Inflammatory macrophage treated with lipopolysaccharide for 1 hour (primary cell): ENCODE results near the gene COX19.
"Not testable (repeated sequence)": the region's sequence is repeated elsewhere in the genome, so short reads cannot be mapped to it uniquely, and the experiment has no call there.

Experiments
- DNase-seq, 2 donors: peaks; one replicate each; pipeline ENCODE4 v3.0.0-alpha.2; 2020 to 2022

Gene COX19

GRCh38 chr7:976901-977325, 1.6 kb upstream of the COX19 start:
- DNase-seq = no peak

DNA sequence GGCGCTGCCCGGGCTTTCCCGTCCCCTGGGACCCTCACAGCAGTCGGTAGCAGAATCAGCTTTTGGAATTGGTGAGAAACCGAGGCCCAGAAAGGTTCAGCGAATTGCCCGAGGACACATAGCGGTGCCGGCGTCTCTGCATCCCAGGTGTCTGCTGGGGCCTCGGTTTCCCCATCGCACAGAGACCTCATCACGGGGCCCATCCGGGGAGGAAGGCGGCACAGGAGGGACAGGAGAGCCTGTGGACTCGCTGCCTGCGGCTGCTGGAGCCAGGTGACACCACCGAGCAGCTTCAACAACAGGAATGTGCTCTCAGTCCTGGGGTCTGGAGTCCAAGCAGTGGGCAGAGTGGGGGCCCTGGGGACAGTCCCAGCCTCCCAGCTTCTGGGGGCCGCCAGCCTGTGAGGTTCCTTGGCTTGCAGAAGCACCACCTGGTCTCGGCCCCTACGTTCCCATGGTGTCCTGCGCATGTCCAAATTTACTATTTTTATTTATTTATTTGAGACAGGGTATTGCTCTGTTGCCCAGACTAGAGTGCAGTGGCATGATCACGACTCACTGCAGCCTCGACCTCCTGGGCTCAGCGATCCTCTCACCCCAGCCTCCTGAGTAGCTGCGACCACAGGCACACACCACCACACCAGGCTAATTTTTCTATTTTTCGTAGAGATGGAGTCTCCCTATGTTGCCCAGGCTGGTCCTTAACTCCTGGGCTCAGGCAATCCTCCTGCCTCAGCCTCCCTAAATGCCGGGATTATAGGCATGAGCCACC, 539 bp upstream of the COX19 start:
- no peak for DNase-seq

DNA sequence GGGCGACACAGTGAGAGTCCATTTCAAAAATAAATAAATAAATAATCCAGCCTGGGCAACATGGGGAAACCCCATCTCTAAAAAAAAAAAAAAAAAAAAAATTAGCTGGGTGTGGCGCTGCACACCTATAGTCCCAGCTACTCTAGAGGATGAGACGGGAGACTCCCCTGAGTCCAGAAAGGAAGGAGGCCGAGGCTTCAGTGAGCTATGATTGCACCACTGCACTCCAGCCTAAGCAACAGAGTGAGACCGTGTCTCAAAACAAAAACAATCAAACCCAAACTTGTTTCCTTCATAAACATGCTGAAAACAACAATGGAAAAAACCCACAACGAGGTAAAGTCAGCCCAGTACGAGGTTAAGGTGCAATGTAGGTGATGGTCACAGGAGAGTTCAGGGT, 1.2 kb downstream of the COX19 start:
- DNase-seq = peak; percentile 10 to 16

DNA sequence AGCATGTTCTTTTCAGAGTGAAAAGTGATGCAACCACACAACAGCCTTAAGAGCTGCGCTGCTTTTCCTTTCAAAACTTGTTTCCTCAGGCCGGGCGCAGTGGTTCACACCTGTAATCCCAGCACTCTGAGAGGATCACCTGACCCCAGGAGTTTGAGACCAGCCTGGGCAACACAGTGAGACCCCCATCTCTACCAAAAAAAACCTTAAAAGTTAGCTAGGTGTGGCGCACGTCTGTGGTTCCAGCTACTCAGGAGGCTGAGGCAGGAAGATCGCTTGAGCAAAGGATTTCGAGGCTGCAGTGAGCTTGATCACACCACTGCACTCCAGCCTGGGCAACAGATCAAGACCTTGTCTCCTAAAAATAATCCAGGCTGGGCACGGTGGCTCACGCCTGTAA, 2.0 kb downstream of the COX19 start:
- no peak for DNase-seq

GRCh38 chr7:972676-973309, 2.6 kb downstream of the COX19 start:
- no peak for DNase-seq

DNA sequence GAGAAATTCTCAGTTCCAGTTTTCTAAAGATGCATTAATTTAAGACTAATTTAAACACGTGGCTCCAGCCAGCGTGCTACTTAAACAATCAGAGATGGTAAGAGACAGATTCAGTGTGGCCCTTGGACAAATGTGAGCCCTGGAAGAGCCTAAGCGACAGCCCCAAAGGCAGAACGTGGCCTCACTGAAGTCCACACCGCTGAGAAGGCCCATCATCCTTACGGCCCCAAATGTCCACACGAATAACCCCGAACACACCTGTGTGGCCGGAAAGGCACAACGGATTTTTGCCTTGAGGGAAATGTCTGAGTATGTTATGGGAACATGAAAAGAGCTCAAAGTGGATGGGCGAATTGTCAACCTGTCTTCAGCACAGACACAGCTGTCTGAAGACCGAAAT, 3.2 kb downstream of the COX19 start:
- no peak for DNase-seq

- no peak for DNase-seq
Measured at GRCh38 chr7:970744-971143, 4.6 kb downstream of the COX19 start.

- DNase-seq = no peak
Measured at GRCh38 chr7:969403-969802, 5.9 kb downstream of the COX19 start.

- peak; percentile 14 to 16 for DNase-seq
Measured at GRCh38 chr7:968205-969105, 6.9 kb downstream of the COX19 start.

DNA sequence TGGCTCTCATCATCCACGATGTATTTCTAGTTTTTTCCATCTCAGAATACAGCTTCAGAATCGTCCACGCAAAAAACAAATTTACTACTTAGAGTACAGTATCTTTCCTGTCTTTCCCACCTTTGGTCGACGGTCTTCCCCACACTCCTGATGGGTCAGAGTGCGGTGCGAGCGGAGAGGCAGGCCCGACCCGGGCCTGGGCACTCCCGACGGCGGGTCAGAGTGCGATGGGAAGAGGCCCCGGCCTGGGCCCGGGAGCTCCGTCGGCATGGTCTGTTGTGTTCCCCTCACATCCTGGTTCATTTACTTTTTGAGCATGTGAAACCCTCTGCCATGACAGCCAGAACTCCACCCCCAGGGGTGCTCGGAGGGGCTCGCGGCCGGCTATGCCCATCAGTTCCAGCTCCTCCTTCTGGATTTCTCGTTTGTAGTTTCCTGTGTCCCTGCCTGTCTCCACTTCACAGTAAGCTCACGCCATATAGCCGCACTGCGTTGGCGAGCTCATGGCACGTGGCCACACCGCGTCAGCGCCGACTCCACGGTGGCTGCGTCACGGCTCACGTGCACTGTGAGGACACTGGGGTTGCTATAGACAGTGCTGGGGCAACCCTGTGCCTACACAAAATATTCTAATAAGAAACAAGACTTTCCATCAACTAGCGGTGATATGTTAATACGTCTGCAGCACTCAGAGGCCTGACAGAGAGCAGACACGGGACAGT, 7.8 kb downstream of the COX19 start:
- DNase-seq = no peak

DNA sequence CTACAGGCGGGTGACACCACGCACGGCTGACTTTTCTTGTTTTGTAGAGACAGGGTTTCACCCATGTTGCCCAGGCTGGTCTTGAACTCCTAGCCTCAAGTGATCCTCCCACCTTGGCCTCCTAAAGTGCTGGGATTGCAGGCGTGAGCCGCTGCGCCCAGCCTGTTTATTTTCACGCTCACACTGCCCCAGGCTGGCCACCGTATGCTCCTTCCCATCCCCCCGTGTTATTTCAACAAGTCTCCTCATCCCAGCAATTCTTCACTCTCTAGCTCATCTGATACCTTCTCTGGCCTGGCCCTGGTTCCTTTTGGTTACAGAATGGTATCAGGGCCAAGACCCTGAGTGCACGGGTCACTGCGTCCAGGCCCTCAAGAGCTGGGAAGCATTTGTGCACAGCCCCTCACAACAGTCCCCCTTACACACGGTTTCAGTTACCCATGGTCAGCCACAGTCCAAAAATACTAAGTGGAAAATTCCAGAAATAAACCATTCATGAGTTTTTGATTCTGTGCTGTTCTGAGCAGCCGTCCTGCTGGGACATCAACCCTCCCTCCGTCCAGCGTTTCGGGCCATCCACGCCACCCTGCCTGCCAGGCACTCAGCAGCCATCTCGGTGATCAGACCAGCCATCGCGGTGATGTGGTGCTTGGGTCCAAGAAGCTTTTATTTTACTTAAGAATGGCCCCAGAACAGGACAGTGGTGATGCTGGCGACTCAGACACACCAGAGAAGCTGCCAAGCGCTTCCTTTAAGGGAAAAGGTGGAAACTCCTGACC, 8.9 kb downstream of the COX19 start:
- DNase-seq = no peak

- DNase-seq = peak; percentile 51 to 54
Measured at GRCh38 chr7:964401-965231, 10.7 kb downstream of the COX19 start.

DNA sequence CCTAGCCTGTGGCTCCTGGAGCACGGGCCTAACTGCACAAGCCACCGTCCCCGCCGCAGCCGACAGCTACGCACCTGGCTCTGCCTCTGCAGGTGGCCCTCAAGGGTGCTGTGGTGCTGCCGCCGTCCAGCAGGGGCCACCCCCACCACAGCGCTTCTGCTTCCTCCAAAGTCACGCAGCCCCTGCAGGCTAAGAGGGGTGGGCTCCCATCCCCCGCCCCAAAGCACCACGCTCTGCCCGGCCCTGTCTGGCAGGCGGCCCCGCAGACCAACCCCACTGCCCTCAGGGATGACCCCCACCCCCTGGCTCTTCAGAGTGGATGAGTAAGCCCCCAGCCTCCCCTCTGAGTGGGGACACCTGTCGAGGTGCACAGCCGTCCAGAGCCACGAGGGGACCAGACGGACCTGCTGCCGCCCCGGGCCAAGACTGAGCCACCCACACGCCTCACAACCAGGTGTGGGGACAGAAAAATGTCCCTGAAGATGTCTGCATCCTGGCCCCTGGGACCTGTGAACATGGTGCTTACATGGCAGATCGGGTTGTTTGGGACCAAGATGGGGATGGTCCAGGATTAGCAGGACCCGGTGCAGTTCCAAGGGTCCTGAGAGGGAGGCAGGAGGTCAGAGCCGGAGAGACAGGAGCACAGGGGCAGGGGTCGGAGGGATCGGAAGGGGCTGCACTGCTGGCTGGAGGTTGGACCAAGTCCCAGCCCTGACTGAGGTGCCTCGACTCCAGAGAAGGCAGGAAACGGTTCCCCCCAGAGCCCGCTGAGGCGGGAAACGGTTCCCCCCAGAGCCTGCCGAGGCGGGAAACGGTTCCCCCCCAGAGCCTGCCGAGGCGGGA, 11.9 kb downstream of the COX19 start:
- DNase-seq = no peak

DNA sequence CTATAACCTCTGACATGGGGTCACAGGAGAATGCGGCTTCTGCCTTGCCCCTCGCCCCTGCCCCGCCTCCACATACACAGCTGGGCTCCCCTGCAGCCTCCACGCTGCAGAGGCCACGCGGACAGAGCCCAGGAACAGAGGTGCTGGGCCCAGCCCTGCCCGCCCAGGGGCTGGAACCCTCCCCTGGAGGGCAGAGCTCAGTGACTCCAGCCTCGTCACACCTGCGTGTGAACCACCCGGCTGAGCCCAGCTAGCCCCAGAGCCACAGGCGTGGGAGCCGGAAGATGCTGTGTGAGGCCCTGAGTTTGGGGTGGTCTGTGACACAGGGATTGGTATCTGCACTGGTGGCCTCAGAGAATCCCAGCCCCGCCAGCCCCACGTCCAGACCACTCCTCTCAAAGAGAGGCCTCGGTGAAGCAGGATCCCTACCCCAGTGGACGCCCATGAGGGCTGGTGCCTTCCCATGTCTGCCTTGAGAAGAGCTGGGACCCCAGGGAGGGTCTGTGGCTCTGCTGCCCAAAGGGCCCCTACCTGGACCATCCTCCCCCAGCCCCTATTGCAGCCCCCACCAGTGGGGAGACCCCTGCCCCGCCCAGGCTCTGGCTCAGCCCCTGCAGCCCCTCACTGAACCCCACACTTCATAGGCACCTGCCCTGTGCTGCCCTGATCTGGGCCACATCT, 12.8 kb downstream of the COX19 start:
- no peak for DNase-seq

- DNase-seq = no peak
Measured at GRCh38 chr7:961546-962400, 13.6 kb downstream of the COX19 start.

DNA sequence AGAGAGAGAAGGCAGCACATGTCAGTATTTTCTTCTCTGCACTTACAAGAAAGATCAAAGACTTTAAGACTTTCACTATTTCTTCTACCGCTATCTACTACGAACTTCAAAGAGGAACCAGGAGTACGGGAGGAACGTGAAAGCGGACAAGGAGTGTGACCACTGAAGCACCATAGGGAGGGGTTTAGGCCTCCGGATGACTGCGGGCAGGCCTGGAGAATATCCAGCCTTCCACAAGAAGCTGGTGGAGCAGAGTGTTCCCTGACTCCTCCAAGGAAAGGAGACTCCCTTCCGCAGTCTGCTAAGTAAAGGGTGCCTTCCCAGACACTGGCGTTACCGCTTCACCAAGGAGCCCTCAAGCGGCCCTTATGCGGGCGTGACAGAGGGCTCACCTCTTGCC, 14.4 kb downstream of the COX19 start:
- DNase-seq = not testable (repeated sequence)

- no peak for DNase-seq
Measured at GRCh38 chr7:960269-960871, 15.0 kb downstream of the COX19 start.

DNA sequence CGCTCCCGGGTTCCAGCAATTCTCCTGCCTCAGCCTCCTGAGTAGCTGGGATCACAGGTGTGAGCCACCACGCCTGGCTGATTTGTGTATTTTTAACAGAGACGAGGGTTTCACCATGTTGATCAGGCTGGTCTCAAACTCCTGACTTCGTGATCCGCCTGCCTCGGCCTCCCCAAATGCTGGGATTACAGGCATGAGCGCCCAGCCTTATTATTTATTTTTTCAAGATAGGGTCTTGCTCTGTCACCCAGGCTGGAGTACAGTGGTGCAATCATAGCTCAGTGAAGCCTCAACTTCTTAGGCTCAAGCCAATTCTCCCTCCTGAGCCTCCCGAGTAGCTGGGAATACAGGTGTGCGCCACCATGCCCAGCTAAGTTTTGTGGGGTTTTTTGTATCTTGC, 15.6 kb downstream of the COX19 start:
- not testable (repeated sequence) for DNase-seq
